Measurements from ENCODE around the gene SDHAF1. TPM values are rescaled to one million over a fixed set of nuclear protein-coding genes. Genes with fewer than 3 reads are reported as not detected.

Gene SDHAF1
- total and polyA plus RNA-seq, 2 donors (not counting 1 experiment from before 2014, with no cell fraction given), result 22.0 to 24.6 TPM

GRCh38 chr19:36001605-36002004 is 6.6 kb downstream of the SDHAF1 start:
- DNase-seq (no peak), ATAC-seq (ENCODE audit: low read depth) (no peak)
- intact Hi-C loops (cut with micrococcal nuclease), result no loop called here
- TF ChIP-seq CTCF (IDR thresholded peaks at IDR 0.05) (no peak), EZH2 (IDR thresholded peaks at IDR 0.05; ENCODE audit: borderline replicate concordance, insufficient read depth, low read depth, low read length, poor library complexity, severe bottlenecking) (no peak)
- Mint-ChIP-seq H3K4me3 (no peak overlapping the region), H3K9me3 (ENCODE audit: insufficient read depth) (no peaks in the 10 kb centered on the region), H3K4me1 (peaks cover 14% of the 10 kb centered on the region), H3K27me3 (no peaks in the 10 kb centered on the region), H3K27ac (no peak overlapping the region)
- CTCF ChIA-PET, result no interaction called here
- Histone ChIP-seq H3K4me1 (ENCODE audit: control insufficient read depth in 2 of 2, insufficient read depth in 2 of 2, low read length in 2 of 2) (peaks cover 2 to 3% of the 10 kb centered on the region in 2 donors), H2AFZ (ENCODE audit: insufficient read depth, low read depth, low read length, poor library complexity, severe bottlenecking) (no peak overlapping the region), H3K27ac (ENCODE audit: low read length in 2 of 2) (no peak overlapping the region), H3K27me3 (replicated peaks in 1 of 4; ENCODE audit: control extremely low read depth in 1 of 4, control insufficient read depth in 3 of 4, insufficient read depth in 4 of 4, low read length in 3 of 4) (no peaks in the 10 kb centered on the region), H4K20me1 (ENCODE audit: control insufficient read depth, insufficient read depth, low read length, poor library complexity, severe bottlenecking) (peaks cover 16% of the 10 kb centered on the region), H3K9me3 (ENCODE audit: control extremely low read depth in 1 of 3, control insufficient read depth in 2 of 3, insufficient read depth in 1 of 3, low read length in 2 of 3) (no peaks in the 10 kb centered on the region), H3K9ac (ENCODE audit: low read length) (no peak overlapping the region), H3K36me3 (replicated peaks in 1 of 2; ENCODE audit: control extremely low read depth in 1 of 2, control insufficient read depth in 1 of 2, extremely low read depth in 1 of 2, insufficient read depth in 2 of 2, low read length in 1 of 2) (peaks cover 2 to 18% of the 10 kb centered on the region in 2 experiments), H3K79me2 (ENCODE audit: control insufficient read depth, insufficient read depth, low read length) (peaks cover 16% of the 10 kb centered on the region), H3K4me2 (replicated peaks; ENCODE audit: low read depth, low read length, poor library complexity, severe bottlenecking) (no peak overlapping the region), H3K4me3 (ENCODE audit: control extremely low read depth in 1 of 5, extremely low read depth in 1 of 5, insufficient read depth in 1 of 5, low read depth in 2 of 5, low read length in 4 of 5) (no peak overlapping the region)
- WGBS (ENCODE audit: insufficient coverage), result 100% methylated on average over 3 of the region's 3 CpGs
- POLR2A ChIA-PET, result interaction anchor here (0.7 kb wide), 1 partner anchor 1013 kb away, joined by 3 read pairs; no protein-coding TSS in a partner anchor

GRCh38 chr19:36003284-36003683 is 8.3 kb downstream of the SDHAF1 start:
- Mint-ChIP-seq H3K9me3 (ENCODE audit: insufficient read depth) (no peaks in the 10 kb centered on the region), H3K27me3 (no peaks in the 10 kb centered on the region), H3K4me1 (peaks cover 5% of the 10 kb centered on the region), H3K4me3 (no peak overlapping the region), H3K27ac (no peak overlapping the region)
- ChIA-PET CTCF (interaction anchor here (0.5 to 0.6 kb wide), 2 partner anchors 11 to 15 kb away, joined by 3 to 4 read pairs; no protein-coding TSS in a partner anchor), POLR2A (interaction anchor here (0.6 kb wide), 1 partner anchor 12 kb away, joined by 3 read pairs; no protein-coding TSS in a partner anchor)
- H3K4me1 ChIP-seq (ENCODE audit: control insufficient read depth in 2 of 2, insufficient read depth in 2 of 2, low read length in 2 of 2), result no peaks in the 10 kb centered on the region
- WGBS (ENCODE audit: insufficient coverage), result 95% methylated on average over 4 of the region's 4 CpGs
- no peak overlapping the region for H3K27ac ChIP-seq (ENCODE audit: low read length in 2 of 2)
- peaks cover 13% of the 10 kb centered on the region for H4K20me1 ChIP-seq (ENCODE audit: control insufficient read depth, insufficient read depth, low read length, poor library complexity, severe bottlenecking)
- H2AFZ ChIP-seq (ENCODE audit: insufficient read depth, low read depth, low read length, poor library complexity, severe bottlenecking), result no peak overlapping the region
- H3K79me2 ChIP-seq (ENCODE audit: control insufficient read depth, insufficient read depth, low read length), result peaks cover 3% of the 10 kb centered on the region
- no peak overlapping the region for H3K4me3 ChIP-seq (ENCODE audit: control extremely low read depth in 1 of 5, extremely low read depth in 1 of 5, insufficient read depth in 1 of 5, low read depth in 2 of 5, low read length in 4 of 5)
- H3K36me3 ChIP-seq (replicated peaks in 1 of 2; ENCODE audit: control extremely low read depth in 1 of 2, control insufficient read depth in 1 of 2, extremely low read depth in 1 of 2, insufficient read depth in 2 of 2, low read length in 1 of 2), result peaks cover 2 to 12% of the 10 kb centered on the region in 2 experiments
- intact Hi-C loops (cut with micrococcal nuclease), result no loop called here
- DNase-seq (no peak), ATAC-seq (ENCODE audit: low read depth) (no peak)
- no peaks in the 10 kb centered on the region for H3K27me3 ChIP-seq (replicated peaks in 1 of 4; ENCODE audit: control extremely low read depth in 1 of 4, control insufficient read depth in 3 of 4, insufficient read depth in 4 of 4, low read length in 3 of 4)
- TF ChIP-seq CTCF (IDR thresholded peaks at IDR 0.05) (no peak), EZH2 (IDR thresholded peaks at IDR 0.05; ENCODE audit: borderline replicate concordance, insufficient read depth, low read depth, low read length, poor library complexity, severe bottlenecking) (no peak)
- H3K9me3 ChIP-seq (ENCODE audit: control extremely low read depth in 1 of 3, control insufficient read depth in 2 of 3, insufficient read depth in 1 of 3, low read length in 2 of 3), result no peaks in the 10 kb centered on the region
- no peak overlapping the region for H3K9ac ChIP-seq (ENCODE audit: low read length)
- no peak overlapping the region for H3K4me2 ChIP-seq (replicated peaks; ENCODE audit: low read depth, low read length, poor library complexity, severe bottlenecking)
